ENCODE results near the gene KERA.

KERA gene

DNA sequence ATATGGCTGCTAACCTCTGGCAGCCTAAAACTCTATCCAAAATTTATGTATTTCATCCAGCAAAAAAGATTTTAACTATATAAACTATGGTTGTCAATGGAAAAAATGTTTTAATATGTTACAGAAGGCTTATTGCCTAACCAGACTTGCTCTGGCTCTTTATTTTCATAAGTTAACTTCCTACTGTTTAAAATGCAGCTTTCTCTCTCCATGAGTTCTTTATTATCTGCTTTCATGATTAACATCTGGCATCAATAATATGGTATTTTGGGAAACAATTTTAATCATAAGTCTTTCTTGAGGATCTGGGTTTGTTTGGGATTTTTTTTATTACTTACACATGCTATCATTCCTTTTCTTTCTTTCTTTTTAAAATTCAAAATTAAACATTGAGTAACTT lies 20.5 kb downstream of the KERA start:
- Histone ChIP-seq H3K4me1 (ENCODE audit: control insufficient read depth, insufficient read depth, low read length) (no peaks in the 10 kb centered on the region), H3K4me3 (ENCODE audit: low read length) (no peak overlapping the region), H3K9ac (ENCODE audit: low read length) (no peak overlapping the region), H3K9me3 (ENCODE audit: control insufficient read depth, low read length) (no peaks in the 10 kb centered on the region), H3K36me3 (ENCODE audit: control insufficient read depth, insufficient read depth, low read length) (no peaks in the 10 kb centered on the region), H3K27me3 (ENCODE audit: control insufficient read depth, insufficient read depth, low read length) (no peaks in the 10 kb centered on the region)

DNA sequence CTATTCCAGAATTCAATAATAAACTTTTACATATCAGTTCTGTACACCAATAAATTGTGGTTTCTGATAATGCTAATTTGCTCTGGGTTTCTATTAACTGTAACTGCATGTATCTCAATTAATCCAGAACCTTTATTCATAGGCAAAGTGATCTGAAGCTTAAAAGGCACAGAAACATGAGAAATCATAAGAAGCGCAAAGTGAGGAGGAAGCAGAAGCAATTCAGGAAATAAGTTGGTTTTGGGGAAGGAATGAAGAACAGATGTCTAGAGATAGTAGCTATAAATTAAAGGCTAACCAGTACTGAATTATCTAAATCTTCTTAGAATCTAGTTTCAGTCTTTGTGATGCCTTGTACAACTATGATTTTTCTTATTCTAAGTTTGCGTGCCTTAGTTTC lies 24.6 kb downstream of the KERA start:
- Histone ChIP-seq H3K36me3 (ENCODE audit: control insufficient read depth, insufficient read depth, low read length) (no peaks in the 10 kb centered on the region), H3K4me3 (ENCODE audit: low read length) (no peak overlapping the region), H3K27me3 (ENCODE audit: control insufficient read depth, insufficient read depth, low read length) (no peaks in the 10 kb centered on the region), H3K4me1 (ENCODE audit: control insufficient read depth, insufficient read depth, low read length) (no peaks in the 10 kb centered on the region), H3K9ac (ENCODE audit: low read length) (no peak overlapping the region), H3K9me3 (ENCODE audit: control insufficient read depth, low read length) (no peaks in the 10 kb centered on the region)

DNA sequence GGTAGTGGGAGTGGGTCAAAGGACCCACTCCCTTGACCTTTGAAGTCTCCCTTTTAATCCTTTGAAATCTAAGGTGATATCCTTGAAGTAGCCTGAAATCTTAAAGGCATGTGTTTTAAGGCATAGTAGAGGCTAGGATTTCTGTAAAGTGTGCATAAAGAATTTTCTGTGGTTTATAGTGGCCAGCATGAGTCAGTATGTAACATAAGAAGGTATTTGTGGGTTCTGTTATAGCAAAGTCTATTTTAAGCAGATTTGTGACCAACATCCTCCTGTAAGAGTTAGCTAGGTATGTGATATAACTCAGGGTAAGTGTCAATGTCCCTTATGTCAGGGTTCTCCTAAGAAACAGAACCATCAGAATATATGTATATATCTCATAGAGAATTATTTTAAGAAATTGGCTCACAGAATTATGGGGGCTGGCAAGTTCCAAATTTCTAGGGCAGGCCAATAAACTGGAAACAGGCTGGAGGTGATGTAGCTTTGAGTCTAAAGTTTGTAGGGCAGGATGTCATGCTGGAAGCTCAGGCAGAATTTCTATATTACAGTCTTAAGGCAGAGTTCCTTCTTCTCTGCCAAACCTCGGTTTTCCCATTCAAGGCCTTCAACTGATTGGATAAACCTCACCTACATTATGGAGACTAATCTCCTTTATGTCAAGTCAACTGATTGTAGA lies 34.4 kb downstream of the KERA start:
- Histone ChIP-seq H3K27me3 (ENCODE audit: control insufficient read depth, insufficient read depth, low read length) (no peaks in the 10 kb centered on the region), H3K4me3 (ENCODE audit: low read length) (no peak overlapping the region), H3K36me3 (ENCODE audit: control insufficient read depth, insufficient read depth, low read length) (no peaks in the 10 kb centered on the region), H3K4me1 (ENCODE audit: control insufficient read depth, insufficient read depth, low read length) (no peaks in the 10 kb centered on the region), H3K9me3 (ENCODE audit: control insufficient read depth, low read length) (no peaks in the 10 kb centered on the region), H3K9ac (ENCODE audit: low read length) (no peak overlapping the region)

DNA sequence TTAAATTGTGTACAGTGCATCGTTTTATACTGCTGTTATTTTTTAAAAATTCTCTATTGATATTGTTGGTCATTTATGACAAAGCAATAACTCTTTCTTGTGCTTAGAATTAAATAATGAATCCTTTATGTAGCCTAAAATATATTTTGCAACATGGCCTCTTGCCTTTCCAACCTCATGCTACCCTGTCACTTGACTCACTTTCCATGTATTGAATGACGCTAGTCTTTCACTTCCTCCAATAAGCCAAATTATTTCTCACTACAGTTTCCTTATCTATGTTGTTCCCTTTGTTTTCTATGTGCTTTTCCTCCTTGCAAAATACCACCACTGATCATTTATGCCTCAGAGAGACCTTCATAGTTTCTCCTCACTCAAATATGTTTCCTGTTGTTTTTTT lies 36.7 kb downstream of the KERA start:
- H3K9me3 ChIP-seq (ENCODE audit: control insufficient read depth, low read length): no peaks in the 10 kb centered on the region
- H3K27me3 ChIP-seq (ENCODE audit: control insufficient read depth, insufficient read depth, low read length): no peaks in the 10 kb centered on the region
- no peaks in the 10 kb centered on the region for H3K36me3 ChIP-seq (ENCODE audit: control insufficient read depth, insufficient read depth, low read length)
- H3K9ac ChIP-seq (ENCODE audit: low read length): no peak overlapping the region
- H3K4me1 ChIP-seq (ENCODE audit: control insufficient read depth, insufficient read depth, low read length): no peaks in the 10 kb centered on the region
- no peak overlapping the region for H3K4me3 ChIP-seq (ENCODE audit: low read length)

DNA sequence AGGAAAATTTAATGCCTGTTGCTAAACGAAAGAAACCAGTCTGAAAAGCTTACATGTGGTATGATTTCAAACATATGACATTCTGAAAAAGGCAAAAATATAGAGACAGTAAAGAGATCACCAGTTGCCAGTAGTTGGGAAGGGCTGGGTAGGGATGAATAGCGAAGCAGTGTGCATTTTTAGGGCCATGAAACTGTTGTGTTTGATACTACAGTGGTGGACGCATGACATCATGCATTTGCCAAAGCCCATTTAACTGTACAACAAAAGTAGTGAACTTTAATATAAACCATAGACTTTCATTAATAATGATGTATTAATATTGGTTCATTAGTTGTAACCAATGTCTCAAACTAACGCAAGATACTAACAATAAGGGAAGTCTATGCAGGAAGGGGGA lies 38.4 kb downstream of the KERA start:
- H3K4me1 ChIP-seq (ENCODE audit: control insufficient read depth, insufficient read depth, low read length): no peaks in the 10 kb centered on the region
- H3K9me3 ChIP-seq (ENCODE audit: control insufficient read depth, low read length): no peaks in the 10 kb centered on the region
- H3K27me3 ChIP-seq (ENCODE audit: control insufficient read depth, insufficient read depth, low read length): no peaks in the 10 kb centered on the region
- H3K4me3 ChIP-seq (ENCODE audit: low read length): no peak overlapping the region
- no peaks in the 10 kb centered on the region for H3K36me3 ChIP-seq (ENCODE audit: control insufficient read depth, insufficient read depth, low read length)
- H3K9ac ChIP-seq (ENCODE audit: low read length): no peak overlapping the region

DNA sequence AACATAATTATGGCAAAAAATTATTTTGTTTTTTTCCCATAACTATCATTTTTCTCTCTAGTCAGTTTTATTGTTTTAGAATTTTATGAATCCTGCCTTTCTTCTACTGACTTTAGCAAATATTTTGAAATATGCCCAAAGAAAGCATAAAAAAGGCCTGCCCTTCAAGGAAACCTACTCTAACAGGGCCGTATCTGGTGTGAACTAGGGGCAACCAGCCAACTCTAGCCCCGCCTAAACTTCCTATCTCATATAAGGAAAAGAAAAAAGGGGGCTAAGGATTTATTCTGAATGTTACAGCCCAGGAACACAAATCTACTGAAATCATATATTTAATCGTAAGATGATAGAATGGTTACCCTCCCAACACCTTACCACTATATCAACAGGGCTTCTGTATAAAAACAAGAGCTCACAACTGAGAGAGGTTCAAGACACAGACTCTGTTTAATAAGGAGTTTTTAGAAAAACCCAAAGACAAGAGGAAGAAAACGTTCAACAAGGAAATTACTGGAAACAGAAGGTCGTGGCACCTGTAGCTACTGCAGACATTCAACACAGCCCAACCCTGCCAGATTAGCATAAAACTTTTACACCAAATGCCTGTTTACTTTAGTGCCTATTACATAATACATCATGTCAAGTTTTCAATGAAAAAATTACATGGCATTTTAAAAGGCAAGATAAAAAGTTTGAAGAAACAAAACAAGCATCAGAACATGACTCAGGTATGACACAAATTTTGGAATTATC lies 40.1 kb downstream of the KERA start:
- no peaks in the 10 kb centered on the region for H3K9me3 ChIP-seq (ENCODE audit: control insufficient read depth, low read length)
- H3K4me3 ChIP-seq (ENCODE audit: low read length): no peak overlapping the region
- no peaks in the 10 kb centered on the region for H3K4me1 ChIP-seq (ENCODE audit: control insufficient read depth, insufficient read depth, low read length)
- no peaks in the 10 kb centered on the region for H3K36me3 ChIP-seq (ENCODE audit: control insufficient read depth, insufficient read depth, low read length)
- H3K27me3 ChIP-seq (ENCODE audit: control insufficient read depth, insufficient read depth, low read length): no peaks in the 10 kb centered on the region
- no peak overlapping the region for H3K9ac ChIP-seq (ENCODE audit: low read length)

DNA sequence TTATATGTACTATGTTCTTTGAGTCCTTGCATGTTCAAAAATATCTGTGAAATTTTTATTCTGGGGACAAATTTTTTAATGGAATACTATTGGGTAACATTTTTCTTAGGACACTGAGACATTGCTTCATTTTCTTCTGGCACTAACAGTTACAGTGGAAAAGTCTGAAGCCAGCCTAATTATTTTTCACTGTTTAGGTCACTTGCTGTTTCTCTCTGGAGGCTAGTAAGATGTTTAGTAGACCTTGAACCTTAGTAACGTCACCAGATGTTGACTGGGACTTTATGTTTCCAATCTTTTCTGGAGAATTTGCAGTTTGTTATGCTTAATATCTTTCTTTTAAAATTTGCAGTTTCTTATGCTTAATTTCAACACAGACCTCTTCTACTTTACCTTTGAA lies 40.8 kb downstream of the KERA start:
- Histone ChIP-seq H3K4me3 (ENCODE audit: low read length) (no peak overlapping the region), H3K4me1 (ENCODE audit: control insufficient read depth, insufficient read depth, low read length) (no peaks in the 10 kb centered on the region), H3K27me3 (ENCODE audit: control insufficient read depth, insufficient read depth, low read length) (no peaks in the 10 kb centered on the region), H3K36me3 (ENCODE audit: control insufficient read depth, insufficient read depth, low read length) (no peaks in the 10 kb centered on the region), H3K9ac (ENCODE audit: low read length) (no peak overlapping the region), H3K9me3 (ENCODE audit: control insufficient read depth, low read length) (no peaks in the 10 kb centered on the region)

DNA sequence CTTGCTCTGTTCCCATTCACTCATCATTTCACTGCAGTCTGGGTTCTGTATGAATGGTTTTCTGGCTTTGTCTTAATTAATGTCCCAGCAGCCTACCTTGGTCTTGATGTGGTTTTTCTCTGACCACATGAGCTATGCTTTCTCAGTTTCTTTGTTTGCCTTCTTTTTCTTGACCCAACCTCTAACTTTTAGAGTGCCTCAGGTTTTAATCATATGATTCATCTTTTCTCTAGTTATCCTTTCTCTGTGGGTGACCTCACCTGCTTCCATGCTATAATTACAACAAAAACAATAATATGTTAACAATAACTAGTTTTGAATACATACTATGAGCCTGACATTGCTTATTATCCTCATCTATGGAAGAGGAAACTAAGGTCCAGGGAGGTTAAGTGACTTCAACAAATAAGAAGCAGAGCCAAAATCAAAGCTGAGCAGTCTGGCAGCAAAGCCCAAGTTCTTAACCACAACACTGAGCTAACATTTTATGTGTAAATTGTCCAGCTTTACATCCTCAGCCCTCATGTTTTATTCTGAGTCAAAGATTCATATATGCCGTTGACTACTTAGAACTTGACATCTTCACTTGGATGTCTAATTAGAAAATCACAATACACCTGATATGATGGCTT lies 48.4 kb downstream of the KERA start:
- no peaks in the 10 kb centered on the region for H3K9me3 ChIP-seq (ENCODE audit: control insufficient read depth, low read length)
- H3K4me3 ChIP-seq (ENCODE audit: low read length): no peak overlapping the region
- no peak overlapping the region for H3K9ac ChIP-seq (ENCODE audit: low read length)
- no peaks in the 10 kb centered on the region for H3K36me3 ChIP-seq (ENCODE audit: control insufficient read depth, insufficient read depth, low read length)
- no peaks in the 10 kb centered on the region for H3K27me3 ChIP-seq (ENCODE audit: control insufficient read depth, insufficient read depth, low read length)
- H3K4me1 ChIP-seq (ENCODE audit: control insufficient read depth, insufficient read depth, low read length): no peaks in the 10 kb centered on the region

DNA sequence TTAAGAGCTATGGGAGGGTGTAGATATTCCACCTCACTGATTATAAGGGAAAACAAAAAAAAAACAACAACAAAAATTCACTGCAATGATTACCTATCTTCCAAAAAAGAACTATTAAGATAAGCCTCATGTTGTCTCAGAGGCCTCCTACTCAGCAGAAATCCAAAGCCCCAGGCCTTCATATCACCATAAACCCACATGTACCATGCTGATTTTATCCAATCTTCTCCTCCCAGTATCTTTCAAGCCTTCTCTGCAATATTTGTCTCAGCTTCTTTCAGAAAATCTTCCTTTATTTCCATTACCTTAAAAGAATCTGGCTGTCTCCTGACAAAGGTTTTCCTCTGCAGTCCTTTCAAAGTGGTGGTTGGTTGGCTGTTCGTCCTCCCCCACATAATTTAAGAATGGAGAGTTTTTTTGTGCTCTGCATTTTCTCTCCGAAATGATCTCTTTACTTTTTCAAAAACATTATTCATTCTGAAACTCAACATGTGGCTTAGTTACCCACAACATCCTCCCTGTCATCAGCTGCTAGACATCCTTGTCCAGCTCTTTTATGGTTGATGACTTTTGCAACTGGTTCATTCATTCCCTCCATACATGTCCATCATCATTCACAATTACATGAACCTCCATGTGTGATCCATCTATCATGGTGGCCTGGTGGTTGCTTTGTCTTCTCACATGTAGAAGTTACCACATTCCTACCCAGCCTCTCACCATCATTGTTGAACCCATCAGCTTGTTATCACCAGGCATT lies 50.1 kb downstream of the KERA start:
- no peaks in the 10 kb centered on the region for H3K36me3 ChIP-seq (ENCODE audit: control insufficient read depth, insufficient read depth, low read length)

DNA sequence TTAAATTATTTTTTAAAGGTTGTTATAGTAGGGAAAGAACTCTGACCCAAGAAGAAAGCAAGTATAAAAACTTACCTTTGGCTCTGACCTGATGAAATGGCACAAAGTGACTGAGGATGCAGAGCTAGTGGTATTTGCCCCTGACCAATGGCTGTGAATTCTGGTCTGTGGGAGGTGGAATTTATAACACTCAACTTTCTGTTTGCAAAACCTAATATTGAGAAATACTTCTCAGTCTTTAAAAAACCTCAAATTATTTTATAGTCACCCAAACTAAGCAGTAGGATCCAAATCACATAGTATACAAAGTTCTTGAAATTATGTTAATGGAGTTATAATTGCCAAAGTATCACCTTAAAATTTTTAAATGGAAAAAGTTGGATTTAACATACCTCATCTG lies 53.0 kb downstream of the KERA start, which contains the start of gene EPYC:
TSS of gene EPYC (minus strand) at position 101 of the 400 bp plus-strand sequence. CDS start 2,407 bp downstream, outside the sequence.
- Histone ChIP-seq H3K36me3 (ENCODE audit: control insufficient read depth, insufficient read depth, low read length) (no peaks in the 10 kb centered on the region), H3K9me3 (ENCODE audit: control insufficient read depth, low read length) (no peaks in the 10 kb centered on the region), H3K27me3 (ENCODE audit: control insufficient read depth, insufficient read depth, low read length) (no peaks in the 10 kb centered on the region), H3K4me1 (ENCODE audit: control insufficient read depth, insufficient read depth, low read length) (no peaks in the 10 kb centered on the region), H3K9ac (ENCODE audit: low read length) (no peak within 1 kb of the TSS), H3K4me3 (ENCODE audit: low read length) (no peak within 1 kb of the TSS)

More for the DNA sequence above, 50.1 kb downstream of the KERA start:
- H3K9ac ChIP-seq (ENCODE audit: low read length): no peak overlapping the region
- H3K4me1 ChIP-seq (ENCODE audit: control insufficient read depth, insufficient read depth, low read length): no peaks in the 10 kb centered on the region
- H3K9me3 ChIP-seq (ENCODE audit: control insufficient read depth, low read length): no peaks in the 10 kb centered on the region
- H3K27me3 ChIP-seq (ENCODE audit: control insufficient read depth, insufficient read depth, low read length): no peaks in the 10 kb centered on the region
- no peak overlapping the region for H3K4me3 ChIP-seq (ENCODE audit: low read length)

DNA sequence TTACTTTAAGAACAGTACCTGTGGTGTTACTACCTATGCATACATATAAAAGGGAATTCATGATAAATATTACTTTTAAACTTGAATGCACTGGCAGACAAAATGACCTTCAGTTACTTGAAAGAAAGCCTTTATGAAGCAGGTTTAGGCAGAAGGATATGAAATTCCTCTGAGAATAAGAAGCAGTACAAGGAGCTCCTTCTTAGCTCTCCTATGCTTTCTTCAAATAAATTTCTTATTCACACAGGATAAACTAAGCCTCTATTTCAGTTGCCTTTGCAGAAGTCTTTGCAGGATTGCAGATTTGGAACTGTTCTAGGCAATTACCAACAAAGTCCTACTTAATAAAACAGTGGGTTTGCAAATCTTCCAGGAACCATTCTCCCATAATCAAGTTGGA lies 54.1 kb downstream of the KERA start:
- Histone ChIP-seq H3K9me3 (ENCODE audit: control insufficient read depth, low read length) (no peaks in the 10 kb centered on the region), H3K4me3 (ENCODE audit: low read length) (no peak overlapping the region), H3K9ac (ENCODE audit: low read length) (no peak overlapping the region)

DNA sequence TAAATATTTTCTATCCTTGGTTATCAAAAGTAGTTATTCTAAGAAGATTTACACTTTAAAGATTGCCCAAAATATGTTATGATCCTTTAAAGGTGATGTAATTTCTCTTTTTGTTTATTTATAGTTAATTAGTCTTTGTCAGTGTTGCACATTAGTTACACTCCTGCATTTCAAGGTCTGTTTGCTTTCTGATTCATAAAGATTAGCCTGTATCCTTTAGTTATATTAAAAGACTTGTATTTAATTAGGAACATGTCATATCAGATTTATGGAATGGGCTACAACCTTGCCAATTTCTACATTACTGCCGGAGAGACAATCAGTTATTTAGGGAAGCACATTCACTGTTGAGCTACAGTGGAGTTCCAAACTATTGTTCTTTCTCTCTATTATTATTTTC lies 56.5 kb downstream of the KERA start:
- Histone ChIP-seq H3K9ac (ENCODE audit: low read length) (no peak overlapping the region), H3K36me3 (ENCODE audit: control insufficient read depth, insufficient read depth, low read length) (no peaks in the 10 kb centered on the region), H3K9me3 (ENCODE audit: control insufficient read depth, low read length) (no peaks in the 10 kb centered on the region), H3K4me1 (ENCODE audit: control insufficient read depth, insufficient read depth, low read length) (no peaks in the 10 kb centered on the region), H3K27me3 (ENCODE audit: control insufficient read depth, insufficient read depth, low read length) (no peaks in the 10 kb centered on the region), H3K4me3 (ENCODE audit: low read length) (no peak overlapping the region)

More for the DNA sequence above, 54.1 kb downstream of the KERA start:
- H3K4me1 ChIP-seq (ENCODE audit: control insufficient read depth, insufficient read depth, low read length): no peaks in the 10 kb centered on the region
- no peaks in the 10 kb centered on the region for H3K36me3 ChIP-seq (ENCODE audit: control insufficient read depth, insufficient read depth, low read length)
- no peaks in the 10 kb centered on the region for H3K27me3 ChIP-seq (ENCODE audit: control insufficient read depth, insufficient read depth, low read length)
